D721Med (cell line): Measurements from ENCODE around the gene COA1.
"Not testable (repeated sequence)": the region's sequence is repeated elsewhere in the genome, so short reads cannot be mapped to it uniquely, and the experiment has no call there.

Experiments used
- DNase-seq: peaks from one replicate; pipeline ENCODE4 v3.0.0; 2011; ENCODE audit warnings: low spot score; ENCODE audit not compliant: insufficient read length
- FAIRE-seq: peaks from 2 replicates; lab custom pipeline; 2011; peaks lifted over from hg19 to GRCh38; lab: Jason Lieb, UNC
- TF ChIP-seq, protein P1 (sequence below): IDR thresholded peaks from 2 replicates; pipeline ENCODE4 v1.5.1; 2012; ENCODE audit warnings: mild to moderate bottlenecking, control low read depth; ENCODE audit not compliant: insufficient read depth; ENCODE audit errors: missing control alignments

The COA1 gene

DNA sequence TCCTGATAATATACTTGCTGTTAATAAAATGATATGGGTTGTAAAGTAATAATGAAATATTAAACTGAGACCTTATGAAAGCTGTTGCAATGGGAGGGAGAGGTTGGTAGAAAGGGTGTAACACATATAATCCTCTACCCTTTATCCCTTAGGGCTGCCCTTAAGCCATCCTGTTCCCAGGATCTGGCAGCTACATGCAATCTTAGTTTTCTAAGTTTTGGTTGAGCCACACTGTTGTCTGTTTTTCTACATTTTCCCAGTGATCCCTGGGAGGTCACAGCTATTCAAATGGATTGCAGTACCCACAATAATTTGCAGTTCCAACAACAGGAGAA lies 6.3 kb downstream of the COA1 start:
- no peak for FAIRE-seq

DNA sequence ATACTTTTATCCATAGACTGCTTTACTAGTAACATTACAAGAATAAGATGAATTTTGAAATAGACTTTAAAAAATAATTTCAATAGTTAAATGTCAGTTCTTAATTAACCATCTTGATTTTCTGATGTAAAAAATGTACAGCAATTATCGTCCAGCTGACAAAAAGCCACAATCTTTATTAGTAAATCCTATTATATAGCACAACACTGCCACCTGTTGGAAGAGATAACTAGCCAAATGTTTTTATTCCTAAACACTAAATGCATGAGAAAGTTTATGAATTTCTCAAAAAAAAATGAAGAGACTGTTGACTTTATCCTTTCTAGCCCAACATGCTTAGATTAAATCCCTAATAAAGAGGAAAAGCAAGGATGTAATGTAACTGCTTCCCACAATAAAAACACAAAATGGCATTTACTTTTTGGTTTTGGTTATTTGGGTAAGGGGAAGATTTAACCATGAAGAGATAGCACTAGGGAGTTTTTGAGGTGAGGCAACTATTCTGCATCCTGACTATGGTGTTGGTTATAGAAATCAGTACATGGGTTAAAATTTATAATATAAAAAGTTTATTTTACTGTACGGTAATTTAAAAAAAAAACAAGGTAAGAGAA lies 8.0 kb downstream of the COA1 start:
- DNase-seq (no peak), FAIRE-seq (peak; percentile 60)
- TF ChIP-seq, protein P1, sequence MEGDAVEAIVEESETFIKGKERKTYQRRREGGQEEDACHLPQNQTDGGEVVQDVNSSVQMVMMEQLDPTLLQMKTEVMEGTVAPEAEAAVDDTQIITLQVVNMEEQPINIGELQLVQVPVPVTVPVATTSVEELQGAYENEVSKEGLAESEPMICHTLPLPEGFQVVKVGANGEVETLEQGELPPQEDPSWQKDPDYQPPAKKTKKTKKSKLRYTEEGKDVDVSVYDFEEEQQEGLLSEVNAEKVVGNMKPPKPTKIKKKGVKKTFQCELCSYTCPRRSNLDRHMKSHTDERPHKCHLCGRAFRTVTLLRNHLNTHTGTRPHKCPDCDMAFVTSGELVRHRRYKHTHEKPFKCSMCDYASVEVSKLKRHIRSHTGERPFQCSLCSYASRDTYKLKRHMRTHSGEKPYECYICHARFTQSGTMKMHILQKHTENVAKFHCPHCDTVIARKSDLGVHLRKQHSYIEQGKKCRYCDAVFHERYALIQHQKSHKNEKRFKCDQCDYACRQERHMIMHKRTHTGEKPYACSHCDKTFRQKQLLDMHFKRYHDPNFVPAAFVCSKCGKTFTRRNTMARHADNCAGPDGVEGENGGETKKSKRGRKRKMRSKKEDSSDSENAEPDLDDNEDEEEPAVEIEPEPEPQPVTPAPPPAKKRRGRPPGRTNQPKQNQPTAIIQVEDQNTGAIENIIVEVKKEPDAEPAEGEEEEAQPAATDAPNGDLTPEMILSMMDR, result peak; percentile 68

More for the DNA sequence above, 6.3 kb downstream of the COA1 start:
- TF ChIP-seq, protein P1, result no peak
- DNase-seq, result no peak

DNA sequence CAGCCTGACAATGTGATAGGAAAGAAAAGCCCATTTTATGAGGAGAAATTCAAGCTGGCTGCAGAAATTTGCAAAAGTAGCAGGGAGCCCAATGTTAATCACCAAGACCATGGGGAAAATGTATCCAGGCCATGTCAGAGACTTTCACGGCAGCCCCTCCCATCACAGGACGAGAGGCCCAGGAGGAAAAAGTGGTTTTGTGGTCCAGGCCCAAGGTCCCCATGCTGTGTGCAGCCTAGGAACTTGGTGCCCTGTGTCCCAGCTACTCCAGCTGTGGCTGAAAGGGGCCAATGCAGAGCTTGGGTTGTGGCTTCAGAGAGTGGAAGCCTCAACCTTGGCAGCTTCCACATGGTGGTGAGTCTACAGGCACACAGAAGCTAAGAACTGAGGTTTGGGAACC lies 12.7 kb downstream of the COA1 start:
- TF ChIP-seq, protein P1, result no peak
- no peak for FAIRE-seq

DNA sequence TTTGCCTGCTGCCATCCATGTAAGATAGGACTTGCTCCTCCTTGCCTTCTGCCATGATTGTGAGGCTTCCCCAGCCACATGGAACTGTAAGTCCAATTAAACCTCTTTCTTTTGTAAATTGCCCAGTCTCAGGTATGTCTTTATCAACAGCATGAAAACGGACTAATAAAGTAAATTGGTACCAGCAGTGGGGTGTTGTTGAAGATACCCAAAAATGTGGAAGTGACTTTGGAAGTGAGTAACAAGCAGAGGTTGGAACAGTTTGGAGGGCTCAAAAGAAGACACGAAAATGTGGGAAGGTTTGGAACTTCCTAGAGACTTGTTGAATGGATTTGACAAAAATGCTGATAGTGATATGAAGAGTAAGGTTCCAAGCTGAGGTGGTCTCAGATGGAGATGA lies 13.4 kb downstream of the COA1 start:
- not testable (repeated sequence) for FAIRE-seq, DNase-seq

More for the DNA sequence above, 12.7 kb downstream of the COA1 start:
- DNase-seq, result no peak

DNA sequence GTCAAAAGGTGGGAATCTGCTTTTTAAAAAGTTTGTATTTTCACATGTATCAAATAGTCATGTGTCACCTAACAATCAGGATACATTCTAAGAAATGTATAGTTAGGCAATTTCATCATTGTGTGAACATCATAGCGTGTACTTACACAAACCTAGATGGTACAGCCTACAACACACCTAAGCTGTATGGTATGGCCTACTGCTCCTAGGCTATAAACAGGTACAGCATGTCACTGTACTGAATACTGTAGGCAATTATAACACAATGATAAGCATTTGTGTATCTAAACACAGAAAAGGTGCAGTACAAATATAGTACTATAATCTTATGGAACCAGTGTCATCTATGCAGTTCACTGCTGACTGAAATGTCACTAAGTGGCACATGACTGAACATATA lies 17.8 kb downstream of the COA1 start:
- FAIRE-seq, result no peak

DNA sequence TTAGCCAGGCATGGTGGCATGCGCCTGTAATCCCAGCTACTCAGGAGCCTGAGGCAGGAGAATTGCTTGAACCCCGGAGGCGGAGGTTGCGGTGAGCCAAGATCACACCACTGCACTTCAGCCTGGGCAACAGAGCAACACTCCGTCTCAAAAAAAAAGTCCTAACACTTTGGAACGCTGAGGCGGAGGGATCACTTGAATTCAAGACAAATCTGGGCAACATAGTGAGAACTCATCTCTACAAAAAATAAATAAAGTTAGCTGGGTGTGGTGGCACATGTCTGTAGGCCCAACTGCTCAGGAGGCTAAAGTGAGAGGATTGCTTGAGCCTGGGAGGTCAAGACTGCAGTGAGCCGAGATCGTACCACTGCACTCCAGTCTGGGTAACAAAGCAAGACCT lies 21.3 kb downstream of the COA1 start:
- FAIRE-seq, DNase-seq: not testable (repeated sequence)

More for the DNA sequence above, 17.8 kb downstream of the COA1 start:
- TF ChIP-seq, protein P1, result no peak
- no peak for DNase-seq

DNA sequence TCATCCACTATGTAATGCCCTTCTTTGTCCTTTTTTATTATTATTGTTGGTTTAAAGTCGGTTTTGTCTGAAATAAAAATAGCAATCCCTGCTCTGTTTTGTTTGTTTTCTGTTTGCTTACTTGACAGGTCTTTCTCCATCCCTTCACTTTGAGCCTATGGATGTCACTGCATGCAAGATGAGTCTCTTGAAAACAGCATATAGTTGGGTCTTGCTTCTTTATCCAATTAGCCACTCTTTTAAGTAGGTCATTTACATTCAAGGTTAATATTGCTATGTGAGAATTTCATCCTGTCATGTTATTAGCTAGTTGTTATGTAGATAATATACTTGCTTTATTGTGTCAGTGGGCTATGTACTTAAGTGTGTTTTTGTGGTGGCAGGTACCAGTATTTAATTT lies 25.8 kb downstream of the COA1 start:
- TF ChIP-seq, protein P1, result no peak
- FAIRE-seq (no peak), DNase-seq (no peak)

DNA sequence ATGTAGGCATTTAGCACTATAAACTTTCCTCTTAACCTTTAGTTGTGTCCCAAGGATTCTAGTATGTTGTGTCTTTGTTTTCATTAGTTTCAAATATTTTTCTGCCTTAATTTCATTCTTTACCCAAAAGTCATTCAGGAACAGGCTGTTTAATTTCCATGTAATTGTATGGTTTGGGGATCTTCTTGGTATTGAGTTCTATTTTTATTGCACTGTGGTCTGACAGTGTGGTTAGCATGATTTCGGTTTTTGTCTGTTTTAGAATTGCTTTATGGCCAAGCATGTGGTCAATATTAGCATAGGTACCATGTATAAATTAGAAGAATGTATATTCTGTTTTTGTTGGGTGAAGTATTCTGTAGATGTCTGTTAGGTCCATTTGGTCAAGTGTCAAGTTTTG lies 26.3 kb downstream of the COA1 start:
- DNase-seq (no peak), FAIRE-seq (no peak)
- TF ChIP-seq, protein P1, result no peak
